ENCODE measurements around the gene WDR47.

DNA sequence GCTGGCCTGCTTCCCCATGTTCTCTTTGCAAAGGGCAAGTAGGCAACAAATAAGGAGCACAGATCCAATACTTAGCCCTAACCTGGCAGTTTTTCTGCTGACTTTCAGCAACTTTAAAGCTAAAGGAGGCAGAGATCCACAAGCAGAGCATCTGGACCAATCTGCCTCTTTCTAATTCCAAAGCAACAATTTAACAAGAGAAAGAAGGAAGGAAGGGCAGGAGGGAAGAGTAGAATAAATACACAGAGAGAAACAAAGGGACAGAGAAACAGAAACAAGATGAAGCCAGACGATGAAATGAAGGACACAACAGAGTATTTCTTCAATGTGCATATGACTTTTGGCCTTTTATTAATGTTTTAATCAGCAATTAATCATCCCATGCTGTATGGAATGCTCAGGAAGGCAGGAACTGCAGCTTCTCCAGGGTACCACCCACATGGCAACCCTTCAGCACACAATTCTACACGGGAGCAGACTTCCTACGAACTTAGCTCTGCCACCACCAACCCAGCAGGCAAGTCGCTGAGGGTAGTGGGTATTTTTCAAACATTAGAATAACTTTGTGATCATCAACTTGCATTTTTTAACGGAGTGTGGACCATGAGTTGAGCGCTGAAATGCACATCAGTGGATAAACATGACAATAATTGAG, 93.9 kb downstream of the WDR47 start:
- TF ChIP-seq CTCF (IDR thresholded peaks at IDR 0.05) (no peak), EZH2phosphoT487 (IDR thresholded peaks at IDR 0.05) (no peak)

All from neural progenitor cell (in vitro differentiated cells).